Ammon's horn (tissue), 1 donor: ENCODE data around the gene RPL3.

ENCODE experiments used
- DNase-seq: peaks from one replicate; pipeline ENCODE4 v3.0.0-alpha.2; 2016; ENCODE audit warnings: low spot score

Gene RPL3

GRCh38 chr22:39317084-39317774, 2.2 kb downstream of the RPL3 start:
- DNase-seq: no peak

- peak; percentile 90 for DNase-seq
These were observed 2.9 kb downstream of the RPL3 start for GRCh38 chr22:39316440-39317083.

- no peak for DNase-seq
These were observed 4.0 kb downstream of the RPL3 start for GRCh38 chr22:39315389-39315788.

GRCh38 chr22:39314251-39314971, 5.0 kb downstream of the RPL3 start:
- no peak for DNase-seq

- no peak for DNase-seq
These were observed 6.0 kb downstream of the RPL3 start for GRCh38 chr22:39313258-39314001.

- DNase-seq: peak; percentile 52
These were observed 7.0 kb downstream of the RPL3 start for GRCh38 chr22:39312410-39312809.

GRCh38 chr22:39311592-39312400, 7.6 kb downstream of the RPL3 start:
- no peak for DNase-seq

- no peak for DNase-seq
These were observed 9.3 kb downstream of the RPL3 start for GRCh38 chr22:39309881-39310714.

- no peak for DNase-seq
These were observed 10.0 kb downstream of the RPL3 start for GRCh38 chr22:39309364-39309861.

GRCh38 chr22:39308614-39309363, 10.6 kb downstream of the RPL3 start:
- DNase-seq: peak; percentile 37

GRCh38 chr22:39306456-39307361, 12.7 kb downstream of the RPL3 start:
- peak; percentile 52 for DNase-seq

- DNase-seq: no peak
These were observed 15.3 kb downstream of the RPL3 start for GRCh38 chr22:39303892-39304671.

GRCh38 chr22:39303358-39303757, 16.1 kb downstream of the RPL3 start:
- no peak for DNase-seq

- no peak for DNase-seq
These were observed 16.9 kb downstream of the RPL3 start for GRCh38 chr22:39302431-39302960.

GRCh38 chr22:39301926-39302325, 17.5 kb downstream of the RPL3 start:
- DNase-seq: no peak

- no peak for DNase-seq
These were observed 18.3 kb downstream of the RPL3 start for GRCh38 chr22:39301108-39301507.

- DNase-seq: peak; percentile 66
These were observed 19.1 kb downstream of the RPL3 start for GRCh38 chr22:39300186-39300830.
